GM23338 (cell line): ENCODE data around the gene TAT. TPM values are rescaled to one million over a fixed set of nuclear protein-coding genes. Genes with fewer than 3 reads are reported as not detected.

ENCODE experiments used
- ATAC-seq: fragments of 200-7000 bp; cut with Tn5 transposase; 3 replicates; pipeline ENCODE4 v1.9.1; 2020
- DNase-seq: peaks from one replicate; pipeline ENCODE4 v3.0.0-alpha.2; 2015; ENCODE audit warnings: low spot score
- H2AFZ ChIP-seq: fragments of 200-600 bp; sonication (generic); 2 replicates; pipeline ENCODE4 v1.8.0; 2016; ENCODE audit warnings: antibody characterized with exemption, mild to moderate bottlenecking, moderate library complexity
- H3F3A ChIP-seq: fragments of 200-600 bp; sonication (generic); replicated peaks from 2 replicates; pipeline ENCODE4 v1.8.0; 2017; ENCODE audit warnings: antibody characterized with exemption, mixed run types, low read depth
- H3K27ac ChIP-seq: fragments of 200-600 bp; sonication (generic); 2 replicates; pipeline ENCODE4 v1.6.1; 2016; ENCODE audit warnings: low read depth
- H3K27me3 ChIP-seq: fragments of 200-600 bp; sonication (generic); 2 replicates; pipeline ENCODE4 v1.8.0; 2016; ENCODE audit warnings: mild to moderate bottlenecking, mixed run types, moderate library complexity; ENCODE audit not compliant: insufficient read depth
- H3K36me3 ChIP-seq: fragments of 200-600 bp; sonication (generic); 2 replicates; pipeline ENCODE4 v1.8.0; 2016; ENCODE audit warnings: mild to moderate bottlenecking; ENCODE audit not compliant: insufficient read depth
- H3K4me1 ChIP-seq: fragments of 200-600 bp; sonication (generic); 2 replicates; pipeline ENCODE4 v1.8.0; 2016; ENCODE audit warnings: mild to moderate bottlenecking, moderate library complexity; ENCODE audit not compliant: insufficient read depth
- H3K4me2 ChIP-seq: fragments of 200-600 bp; sonication (generic); 2 replicates; pipeline ENCODE4 v1.7.1; 2017; ENCODE audit warnings: mixed run types
- H3K4me3 ChIP-seq: fragments of 200-600 bp; sonication (generic); 2 replicates; pipeline ENCODE4 v1.6.1; 2016; ENCODE audit warnings: mixed run types
- H3K79me2 ChIP-seq: fragments of 200-600 bp; sonication (generic); replicated peaks from 2 replicates; pipeline ENCODE4 v1.8.0; 2017; ENCODE audit warnings: mild to moderate bottlenecking; ENCODE audit not compliant: insufficient read depth
- H3K9me2 ChIP-seq: fragments of 200-600 bp; sonication (generic); 2 replicates; pipeline ENCODE4 v1.8.0; 2017; ENCODE audit not compliant: insufficient read depth
- H4K20me1 ChIP-seq: fragments of 200-600 bp; sonication (generic); replicated peaks from 2 replicates; pipeline ENCODE4 v1.8.0; 2017; ENCODE audit warnings: mild to moderate bottlenecking; ENCODE audit not compliant: insufficient read depth
- H3K27ac Mint-ChIP-seq: 2 replicates; pipeline ENCODE4 v1.8.0; 2020; ENCODE audit warnings: inconsistent platforms, mild to moderate bottlenecking, moderate library complexity, mixed read lengths
- H3K27me3 Mint-ChIP-seq: 3 replicates; pipeline ENCODE4 v1.8.0; 2022; ENCODE audit warnings: low read depth, mild to moderate bottlenecking, moderate library complexity, mixed read lengths, inconsistent platforms; ENCODE audit not compliant: insufficient read depth, poor library complexity
- H3K36me3 Mint-ChIP-seq: 3 replicates; pipeline ENCODE4 v1.8.0; 2021; ENCODE audit warnings: low read depth, mild to moderate bottlenecking, inconsistent platforms, moderate library complexity, mixed read lengths
- H3K4me1 Mint-ChIP-seq: 3 replicates; pipeline ENCODE4 v1.8.0; 2020; ENCODE audit warnings: mild to moderate bottlenecking, inconsistent platforms, mixed read lengths
- H3K4me3 Mint-ChIP-seq: 3 replicates; pipeline ENCODE4 v1.8.0; 2021; ENCODE audit warnings: moderate library complexity, mild to moderate bottlenecking, inconsistent platforms, mixed read lengths
- H3K9me3 Mint-ChIP-seq: 3 replicates; pipeline ENCODE4 v1.8.0; 2020; ENCODE audit warnings: moderate library complexity, mild to moderate bottlenecking, inconsistent platforms, mixed read lengths
- CREB1 ChIP-seq: fragments of 250-450 bp; sonication (Bioruptor Pico); IDR thresholded peaks from 2 replicates; pipeline ENCODE4 v1.5.0; 2020; ENCODE audit warnings: low read depth, mild to moderate bottlenecking, moderate library complexity
- ETS1 ChIP-seq: IDR thresholded peaks from 2 replicates; pipeline ENCODE4 v1.6.1; 2016; ENCODE audit warnings: antibody characterized with exemption
- EZH2 ChIP-seq: fragments of 200-600 bp; sonication (generic); IDR thresholded peaks from one replicate; pipeline ENCODE4 v1.8.0; 2017; ENCODE audit warnings: antibody characterized with exemption, mild to moderate bottlenecking, low read depth; ENCODE audit not compliant: unreplicated experiment
- EZH2phosphoT487 ChIP-seq: fragments of 200-600 bp; sonication (generic); IDR thresholded peaks from one replicate; pipeline ENCODE4 v1.8.1; 2018; ENCODE audit warnings: antibody characterized with exemption; ENCODE audit not compliant: unreplicated experiment
- JUNB ChIP-seq: IDR thresholded peaks from one replicate; pipeline ENCODE4 v1.6.1; 2016; ENCODE audit warnings: antibody characterized with exemption; ENCODE audit not compliant: unreplicated experiment
- NANOG ChIP-seq: IDR thresholded peaks from 2 replicates; pipeline ENCODE4 v1.6.1; 2016; ENCODE audit warnings: antibody characterized with exemption, borderline replicate concordance
- POLR2AphosphoS5 ChIP-seq: IDR thresholded peaks from 2 replicates; pipeline ENCODE4 v1.6.1; 2016; ENCODE audit warnings: antibody characterized with exemption, low read depth
- REST ChIP-seq: IDR thresholded peaks from one replicate; pipeline ENCODE4 v1.6.1; 2018; ENCODE audit warnings: antibody characterized with exemption; ENCODE audit not compliant: unreplicated experiment
- STAT1 ChIP-seq: IDR thresholded peaks from one replicate; pipeline ENCODE4 v1.6.1; 2016; ENCODE audit warnings: antibody characterized with exemption; ENCODE audit not compliant: unreplicated experiment
- ZNF114 ChIP-seq: fragments of 250-450 bp; sonication (Bioruptor Pico); IDR thresholded peaks from 2 replicates; pipeline ENCODE4 v1.5.0; 2020; ENCODE audit warnings: mild to moderate bottlenecking, moderate library complexity
- ZNF331 ChIP-seq: fragments of 250-450 bp; sonication (Bioruptor Pico); IDR thresholded peaks from 2 replicates; pipeline ENCODE4 v1.5.0; 2020; ENCODE audit warnings: low read depth, mild to moderate bottlenecking, moderate library complexity
- ZNF462 ChIP-seq: fragments of 250-450 bp; sonication (Bioruptor Pico); IDR thresholded peaks from 2 replicates; pipeline ENCODE4 v1.5.0; 2020; ENCODE audit warnings: mild to moderate bottlenecking, moderate library complexity
- polyA plus RNA-seq: library from polyadenylated mRNA; unstranded; fragments of >200 nt; fragmentation: Nextera tagmentation; extraction: Ambion mirVana; gene quantifications from 2 replicates; pipeline ENCODE4 v1.2.1, GENCODE V29; 2016
- total RNA-seq: library from RNA; depleted of rRNA; stranded (reverse); fragments of >200 nt; shearing (Covaris generic); gene quantifications from 2 replicates; pipeline ENCODE4 v1.2.3, GENCODE V29; 2014
- TF ChIP-seq, protein P1 (sequence below), 2 experiments: fragments of 200-600 bp in 1 of 2; sonication (generic) in 1 of 2; conservative IDR thresholded peaks; 2 replicates each; pipeline versions ENCODE4 v1.5.1 to v1.6.1; 2016 to 2017; ENCODE audit warnings: antibody characterized with exemption in 2 of 2, low read depth in 2 of 2, mild to moderate bottlenecking in 2 of 2, moderate library complexity in 1 of 2

The TAT gene
- total and polyA plus RNA-seq, 2 experiments from 2014 or later = 0.05 TPM; not detected in 1

- ATAC-seq = no peak
Observed at GRCh38 chr16:71565812-71566700, 10.8 kb downstream of the TAT start.

More at GRCh38 chr16:71565812-71566700, 10.8 kb downstream of the TAT start:
- Histone ChIP-seq H3K4me1 (no peaks in the 10 kb centered on the region), H4K20me1 (no peaks in the 10 kb centered on the region), H2AFZ (peak overlapping the region; percentile 89), H3F3A (no peaks in the 10 kb centered on the region), H3K9me2 (peaks cover under 1% of the 10 kb centered on the region; the same call in 1 of the 2 replicates), H3K27me3 (no peaks in the 10 kb centered on the region), H3K27ac (no peak overlapping the region), H3K36me3 (0 out of 2 replicates have a peak, but pooled peaks cover 6% of the 10 kb centered on the region), H3K4me2 (peak overlapping the region; percentile 74), H3K4me3 (peak overlapping the region; percentile 59), H3K79me2 (no peaks in the 10 kb centered on the region)
- Mint-ChIP-seq H3K4me3 (peak overlapping the region; percentile 93), H3K9me3 (peaks cover 20% of the 10 kb centered on the region), H3K4me1 (peaks cover 11% of the 10 kb centered on the region), H3K27ac (peak overlapping the region; percentile 89; the same call in 1 of the 2 replicates), H3K36me3 (peaks cover 11% of the 10 kb centered on the region), H3K27me3 (peaks cover 9% of the 10 kb centered on the region)
- no peak for DNase-seq
- TF ChIP-seq ETS1 = no peak
- TF ChIP-seq NANOG = no peak
- TF ChIP-seq ZNF331 = no peak
- TF ChIP-seq JUNB = no peak
- TF ChIP-seq ZNF462 (CRISPR knock-in tag) = no peak
- TF ChIP-seq EZH2 = no peak
- TF ChIP-seq CREB1 (CRISPR knock-in tag) = no peak
- no peak for TF ChIP-seq EZH2phosphoT487
- no peak for TF ChIP-seq ZNF114
- no peak for TF ChIP-seq POLR2AphosphoS5
- TF ChIP-seq REST = no peak
- TF ChIP-seq, protein P1, sequence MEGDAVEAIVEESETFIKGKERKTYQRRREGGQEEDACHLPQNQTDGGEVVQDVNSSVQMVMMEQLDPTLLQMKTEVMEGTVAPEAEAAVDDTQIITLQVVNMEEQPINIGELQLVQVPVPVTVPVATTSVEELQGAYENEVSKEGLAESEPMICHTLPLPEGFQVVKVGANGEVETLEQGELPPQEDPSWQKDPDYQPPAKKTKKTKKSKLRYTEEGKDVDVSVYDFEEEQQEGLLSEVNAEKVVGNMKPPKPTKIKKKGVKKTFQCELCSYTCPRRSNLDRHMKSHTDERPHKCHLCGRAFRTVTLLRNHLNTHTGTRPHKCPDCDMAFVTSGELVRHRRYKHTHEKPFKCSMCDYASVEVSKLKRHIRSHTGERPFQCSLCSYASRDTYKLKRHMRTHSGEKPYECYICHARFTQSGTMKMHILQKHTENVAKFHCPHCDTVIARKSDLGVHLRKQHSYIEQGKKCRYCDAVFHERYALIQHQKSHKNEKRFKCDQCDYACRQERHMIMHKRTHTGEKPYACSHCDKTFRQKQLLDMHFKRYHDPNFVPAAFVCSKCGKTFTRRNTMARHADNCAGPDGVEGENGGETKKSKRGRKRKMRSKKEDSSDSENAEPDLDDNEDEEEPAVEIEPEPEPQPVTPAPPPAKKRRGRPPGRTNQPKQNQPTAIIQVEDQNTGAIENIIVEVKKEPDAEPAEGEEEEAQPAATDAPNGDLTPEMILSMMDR (conservative IDR thresholded peaks at IDR 0.05; ENCODE audit: low read depth in 2 of 2) = no peak
- no peak for TF ChIP-seq STAT1
